ENCODE measurements around the gene LHX8.
"Not testable (repeated sequence)": the region's sequence is repeated elsewhere in the genome, so short reads cannot be mapped to it uniquely, and the experiment has no call there.

LHX8 gene

DNA sequence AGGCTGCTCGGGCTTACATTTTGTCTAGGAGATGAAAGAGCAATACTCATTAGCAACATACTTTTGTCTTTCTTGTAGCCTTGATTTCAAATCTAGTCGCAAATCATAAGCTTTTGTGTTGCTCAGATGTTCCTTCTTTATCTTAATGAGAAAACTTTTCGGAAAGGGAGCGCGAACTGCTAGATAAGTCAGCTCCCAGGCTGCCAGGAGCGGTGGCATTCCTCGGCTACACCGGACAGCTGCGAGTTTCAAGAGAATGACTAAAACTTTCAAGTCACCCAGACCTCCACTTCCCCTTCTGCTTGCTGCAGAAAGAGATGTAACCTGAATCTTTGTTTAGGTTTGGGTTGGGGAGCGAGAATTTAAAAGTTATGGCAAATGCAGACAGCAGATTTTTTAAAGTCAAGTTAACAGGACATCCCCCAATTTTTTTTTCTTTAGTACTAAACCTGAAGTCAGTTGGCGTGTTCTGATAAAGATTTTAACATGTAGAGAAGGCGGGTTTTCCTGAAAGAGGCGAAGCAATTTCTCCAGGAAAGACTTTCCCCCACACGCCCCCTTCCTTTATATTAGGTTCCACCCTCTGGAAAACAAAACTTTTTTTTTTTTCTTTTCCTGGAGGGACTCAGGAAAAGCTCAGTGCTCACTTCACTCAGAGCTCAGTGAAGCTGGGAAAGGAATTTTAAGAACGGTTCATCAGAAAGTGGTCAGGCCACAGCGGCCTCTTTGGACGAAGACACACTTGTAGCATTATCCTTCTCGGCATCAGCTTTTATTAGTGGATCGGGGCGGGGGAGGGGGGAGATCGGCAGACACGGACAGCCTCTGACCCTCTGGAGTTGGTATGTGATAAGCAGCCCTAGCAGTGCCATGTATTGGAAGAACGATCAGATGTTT is at the start of gene LHX8:
Gene LHX8, plus strand, starts transcription at position 639 of the 897 bp plus-strand sequence. CDS start 2,227 bp downstream, outside the sequence.
- DNase-seq = no peak

DNA sequence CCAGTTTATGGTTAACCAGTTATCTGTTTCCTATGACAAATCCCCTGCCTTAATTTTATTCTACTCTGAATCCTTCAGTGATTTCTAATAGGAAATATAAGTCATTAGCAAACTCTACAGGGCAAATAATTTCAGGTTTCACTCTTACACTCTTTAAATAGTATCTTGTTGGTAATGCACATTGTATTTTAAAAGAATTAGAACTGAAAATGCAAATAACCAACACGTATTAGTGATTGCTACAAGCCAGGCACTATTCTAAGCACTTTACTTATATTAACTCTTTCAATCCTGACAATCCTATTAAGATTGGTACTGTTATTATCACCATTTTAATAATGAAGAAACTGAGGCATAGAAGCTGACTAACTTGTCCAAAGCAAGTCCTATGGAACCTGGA is 48.3 kb upstream of the LHX8 start:
- DNase-seq = no peak

DNA sequence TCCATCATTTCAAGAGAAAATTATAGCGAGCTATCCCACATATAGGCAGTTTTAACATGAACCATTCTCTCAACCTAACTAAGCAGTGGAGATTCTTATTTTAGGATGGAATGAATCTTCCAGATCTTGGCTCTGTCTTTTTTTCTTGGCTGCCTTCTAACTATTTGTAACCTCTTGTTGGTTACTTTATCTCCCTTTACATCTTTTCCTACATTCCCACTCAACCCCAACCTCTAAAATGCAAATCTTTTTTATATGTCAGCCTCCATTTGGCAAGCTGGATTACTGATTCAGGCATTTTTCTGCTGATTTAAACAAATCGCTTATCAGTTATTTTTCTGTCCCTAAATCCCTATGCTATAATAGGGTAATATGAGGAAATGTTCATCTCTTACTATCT is 46.9 kb upstream of the LHX8 start:
- no peak for DNase-seq

DNA sequence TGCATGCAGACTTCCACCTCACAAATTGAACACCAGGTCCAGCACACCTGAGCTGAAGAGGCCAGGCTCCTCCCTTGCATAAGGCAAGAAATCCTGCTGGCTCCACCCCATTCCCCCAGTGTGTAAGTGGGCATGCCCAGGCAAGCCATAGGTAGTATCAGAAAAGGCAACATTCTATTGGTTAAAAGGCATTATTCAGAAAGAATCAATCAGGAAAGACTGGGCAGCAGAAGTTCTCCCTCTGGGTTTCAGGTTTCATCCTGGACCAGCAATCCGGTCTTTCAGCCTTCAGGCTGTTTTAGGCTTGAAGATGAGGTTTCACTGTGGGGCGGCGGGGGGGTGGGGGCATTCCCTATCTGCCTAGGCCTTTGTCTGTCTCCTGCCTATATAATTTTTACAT is 42.0 kb upstream of the LHX8 start:
- no peak for DNase-seq

DNA sequence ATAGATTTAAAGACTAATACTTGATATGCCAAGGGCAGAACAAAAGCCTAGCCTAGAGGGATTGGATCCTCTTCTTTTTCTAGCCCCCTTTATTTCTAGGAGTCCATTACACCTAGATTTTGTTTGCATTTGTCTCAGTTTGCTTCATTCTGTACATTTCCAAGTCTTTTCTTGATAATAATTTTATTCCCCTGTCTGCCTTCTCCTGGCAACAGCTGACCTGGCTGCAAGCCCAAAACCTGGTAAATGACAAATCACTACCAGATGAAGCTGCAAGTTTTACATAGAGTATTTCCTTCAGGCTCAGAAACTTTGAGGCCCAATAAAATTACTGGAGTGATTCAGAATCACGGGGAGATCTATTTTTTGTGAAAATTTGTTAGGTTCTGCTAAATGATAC is 36.5 kb upstream of the LHX8 start:
- no peak for DNase-seq

DNA sequence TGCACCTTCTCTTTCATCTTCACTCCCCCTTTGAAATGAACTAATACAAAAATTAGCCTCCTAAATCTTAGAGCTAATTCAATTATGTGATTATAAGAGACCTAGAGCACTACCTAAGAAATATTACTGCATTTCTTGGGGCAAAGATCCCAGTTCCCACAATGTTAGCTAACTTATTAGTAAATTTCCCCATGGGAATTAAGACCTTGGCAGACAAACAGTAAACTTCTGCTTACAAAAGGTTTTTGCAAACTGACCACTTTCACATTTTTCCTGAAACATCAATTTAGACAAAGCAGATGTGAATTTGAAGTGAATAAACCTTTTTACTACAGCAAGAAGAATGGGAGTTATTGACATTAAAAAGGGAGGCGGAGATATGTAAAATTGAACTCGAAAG is 34.6 kb upstream of the LHX8 start:
- DNase-seq = no peak

DNA sequence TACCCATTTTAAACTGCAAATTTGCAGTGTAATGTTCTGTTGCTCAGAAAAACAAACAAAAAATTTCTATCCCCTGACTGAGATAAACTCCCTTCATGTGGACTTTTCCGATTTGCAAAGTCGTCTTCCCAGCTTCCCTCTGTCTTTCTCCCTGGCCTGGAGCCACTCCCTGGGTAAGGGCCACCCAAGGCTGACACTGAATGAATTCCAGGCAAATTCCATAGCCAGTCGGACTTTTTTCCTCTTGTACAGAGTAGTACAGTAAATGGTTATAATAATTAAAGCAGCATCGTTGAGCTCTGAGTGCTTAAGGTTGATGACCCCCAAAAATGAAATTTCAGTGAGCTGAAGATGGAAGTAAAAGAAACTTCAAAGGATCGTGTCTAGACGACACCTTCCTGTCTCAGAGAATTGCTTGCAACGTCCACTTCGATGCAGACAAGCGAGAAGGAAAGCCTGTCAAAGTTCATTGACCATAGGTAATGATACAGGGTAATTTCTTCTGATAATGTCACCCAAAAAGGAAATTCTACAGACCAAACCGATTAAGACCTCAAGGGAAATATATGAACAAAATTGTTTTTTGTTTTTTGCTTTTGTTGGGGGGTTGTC is 33.6 kb upstream of the LHX8 start:
- DNase-seq = no peak

DNA sequence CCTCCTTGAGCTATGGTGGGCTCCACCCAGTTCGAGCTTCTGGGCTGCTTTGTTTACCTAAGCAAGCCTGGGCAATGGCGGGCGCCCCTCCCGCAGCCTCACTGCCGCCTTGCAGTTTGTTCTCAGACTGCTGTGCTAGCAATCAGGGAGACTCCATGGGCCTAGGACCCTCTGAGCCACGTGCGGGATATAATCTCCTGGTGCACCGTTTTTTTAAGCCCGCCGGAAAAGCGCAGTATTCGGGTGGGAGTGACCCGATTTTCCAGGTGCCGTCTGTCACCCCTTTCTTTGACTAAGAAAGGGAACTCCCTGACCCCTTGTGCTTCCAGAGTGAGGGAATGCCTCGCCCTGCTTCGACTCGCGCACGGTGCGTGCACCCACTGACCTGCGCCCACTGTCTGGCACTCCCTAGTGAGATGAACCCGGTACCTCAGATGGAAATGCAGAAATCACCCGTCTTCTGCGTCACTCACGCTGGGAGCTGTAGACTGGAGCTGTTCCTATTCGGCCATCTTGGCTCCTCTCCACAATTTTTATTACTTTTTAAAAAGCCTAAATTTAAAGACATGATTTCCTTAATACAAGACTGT is 21.7 kb upstream of the LHX8 start:
- DNase-seq = not testable (repeated sequence)

DNA sequence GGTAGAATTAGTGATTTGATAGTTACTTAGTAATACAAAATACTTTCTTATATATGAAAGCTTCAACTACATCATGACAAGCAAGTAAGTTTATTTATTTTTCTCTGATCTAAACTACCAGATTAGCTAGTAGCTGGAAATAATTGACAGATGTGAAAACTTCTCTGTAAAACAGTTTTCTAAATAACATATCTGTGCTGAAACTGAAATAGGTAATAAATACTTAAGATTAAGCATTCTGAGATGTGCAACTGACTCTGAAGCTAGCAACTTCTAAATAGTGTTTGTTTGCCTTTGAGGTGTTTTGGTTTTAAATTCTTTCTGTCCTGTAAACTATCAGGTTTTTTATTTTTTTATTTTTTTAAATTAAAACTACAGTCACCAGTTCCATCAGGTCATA is 18.5 kb upstream of the LHX8 start:
- DNase-seq = no peak

DNA sequence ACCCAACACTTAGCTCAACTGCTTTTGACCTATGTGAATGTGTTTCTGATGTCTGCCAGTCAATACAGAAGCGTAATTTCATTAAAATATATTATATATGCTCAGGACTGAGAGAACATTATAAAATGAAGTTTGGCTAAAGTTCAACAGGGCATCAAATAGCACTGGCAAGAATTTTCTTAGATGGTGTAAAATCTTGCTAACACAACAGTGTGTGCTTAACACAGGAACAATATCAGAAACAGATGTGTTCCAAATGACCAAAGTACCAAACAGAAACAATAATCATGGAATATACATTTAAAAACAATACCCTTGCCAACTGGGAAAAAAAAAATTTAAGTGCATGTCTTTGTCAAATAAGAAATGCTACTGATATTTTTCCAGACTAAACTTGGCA is 10.4 kb upstream of the LHX8 start:
- DNase-seq = no peak

DNA sequence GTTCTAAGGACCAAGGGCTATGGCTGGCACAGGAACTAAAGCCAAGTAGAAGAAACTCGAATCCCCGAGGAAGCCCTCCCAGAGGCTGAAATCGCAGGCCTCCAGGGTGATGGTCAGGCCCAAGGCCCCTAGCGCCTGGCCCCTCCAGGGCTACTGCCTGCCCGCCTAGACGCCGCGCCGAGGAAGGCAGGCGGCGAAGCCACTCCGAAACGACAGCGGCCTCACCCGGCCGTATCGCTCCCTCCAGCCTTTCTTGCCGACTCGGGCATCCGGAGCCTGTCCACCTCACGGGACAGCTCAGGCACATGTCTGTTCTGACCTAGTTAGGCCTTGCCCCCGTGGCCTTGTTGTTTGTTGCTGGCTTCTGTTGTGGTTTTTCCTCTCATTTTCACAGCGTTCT is 9.7 kb upstream of the LHX8 start:
- no peak for DNase-seq

DNA sequence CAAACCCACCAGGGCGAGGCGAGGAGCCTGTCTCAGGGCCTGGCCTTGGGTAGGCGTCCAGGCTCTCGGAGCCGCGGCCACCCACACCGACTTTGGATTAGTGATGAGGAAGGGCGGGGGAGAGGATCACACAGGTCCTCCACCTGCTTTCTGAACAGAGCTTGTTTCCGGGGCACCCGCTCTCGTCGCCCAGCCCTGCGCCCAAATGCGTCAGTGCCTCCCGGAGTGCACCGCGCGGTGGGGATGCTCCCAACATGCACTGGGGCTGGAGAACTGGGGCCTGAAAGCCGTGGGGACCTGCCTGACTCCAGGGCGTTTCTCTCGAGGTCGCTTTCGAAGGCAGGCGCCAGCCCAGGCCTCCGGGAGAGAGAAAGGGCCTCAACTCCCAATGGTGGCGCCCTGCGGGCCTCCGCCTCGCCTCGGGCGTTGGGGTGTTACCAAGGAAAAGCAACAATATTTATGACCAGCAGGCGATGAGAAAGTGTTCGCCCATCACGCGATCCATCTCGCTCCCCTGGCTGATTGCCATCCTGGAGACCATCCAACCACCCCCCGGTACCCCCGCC is 8.9 kb upstream of the LHX8 start:
- no peak for DNase-seq

DNA sequence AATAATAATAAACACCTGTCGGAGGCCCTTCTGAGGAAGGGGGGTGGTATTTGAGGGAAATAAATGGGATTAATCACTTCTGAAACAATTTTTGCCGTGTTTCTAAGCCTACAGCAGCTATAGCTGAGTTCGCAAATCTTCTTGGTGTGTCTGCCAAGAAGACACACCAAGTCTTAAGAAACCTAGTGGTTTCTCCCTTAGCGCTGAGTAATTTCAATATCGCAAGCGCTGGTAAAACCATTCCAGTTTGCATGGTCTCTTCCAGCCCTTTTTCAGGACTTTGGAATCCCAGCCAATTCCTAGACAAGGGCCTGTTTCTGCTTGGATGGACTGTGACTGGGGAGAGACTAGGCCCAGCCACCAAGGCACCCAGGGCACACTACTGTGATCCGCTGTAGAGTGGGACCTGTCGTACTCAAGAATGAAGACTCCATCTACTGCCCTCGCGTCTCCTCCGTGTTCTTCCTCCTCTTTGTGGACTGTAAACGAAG is 7.5 kb upstream of the LHX8 start:
- DNase-seq = no peak

DNA sequence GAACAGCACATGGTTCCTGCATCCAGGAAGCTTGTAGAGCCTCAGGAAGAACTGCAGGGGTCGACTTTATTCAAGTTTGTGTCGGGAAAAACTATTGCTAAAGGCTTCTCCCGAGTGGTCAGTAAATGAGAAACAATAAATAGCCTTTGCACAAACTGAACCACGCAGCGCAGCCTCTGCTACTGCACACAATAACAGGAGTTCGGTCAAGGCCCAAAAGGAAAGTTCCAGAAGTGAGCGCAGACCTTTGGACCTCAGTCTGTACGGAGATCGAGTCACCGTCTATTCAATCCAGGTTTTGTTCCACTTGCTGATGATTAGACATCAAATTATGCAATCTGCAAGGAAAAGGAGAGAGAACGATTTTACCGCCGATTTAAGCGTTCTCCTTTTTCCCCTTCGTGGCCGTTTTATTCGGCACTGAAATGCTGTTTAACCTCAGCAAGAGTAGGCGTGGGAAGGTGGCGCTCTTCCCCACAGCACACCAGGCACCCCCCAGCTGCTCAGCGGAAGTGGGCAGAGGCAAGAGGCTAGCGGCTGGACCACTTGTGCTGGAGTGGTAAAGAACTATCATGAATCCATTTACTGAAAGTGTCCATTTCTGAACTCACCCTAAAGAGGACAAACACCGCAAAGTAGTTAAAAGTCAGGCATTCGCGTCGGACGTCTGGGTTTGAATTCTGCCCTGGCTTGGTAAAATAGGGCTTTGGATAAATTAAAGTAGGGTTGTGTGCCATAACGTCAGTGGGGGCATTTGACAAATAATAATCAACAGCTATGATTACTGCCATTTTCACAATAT is 6.1 kb upstream of the LHX8 start:
- no peak for DNase-seq

DNA sequence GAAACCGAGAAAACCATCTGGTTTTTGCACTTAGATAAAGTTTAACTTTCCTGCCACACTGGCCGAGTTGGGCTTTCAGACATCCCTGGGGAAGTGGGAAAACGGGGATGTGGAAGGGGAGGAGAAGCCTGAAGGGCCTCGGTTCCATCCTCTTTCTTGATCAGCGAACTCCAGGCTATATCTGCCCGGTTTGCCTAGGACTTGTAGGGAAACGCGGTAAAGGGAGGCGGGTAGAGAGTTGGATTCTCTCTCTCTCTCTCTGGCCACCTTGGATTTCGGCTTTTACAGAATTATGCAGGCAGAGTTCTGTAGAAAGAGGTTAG is 4.6 kb upstream of the LHX8 start:
- no peak for DNase-seq

DNA sequence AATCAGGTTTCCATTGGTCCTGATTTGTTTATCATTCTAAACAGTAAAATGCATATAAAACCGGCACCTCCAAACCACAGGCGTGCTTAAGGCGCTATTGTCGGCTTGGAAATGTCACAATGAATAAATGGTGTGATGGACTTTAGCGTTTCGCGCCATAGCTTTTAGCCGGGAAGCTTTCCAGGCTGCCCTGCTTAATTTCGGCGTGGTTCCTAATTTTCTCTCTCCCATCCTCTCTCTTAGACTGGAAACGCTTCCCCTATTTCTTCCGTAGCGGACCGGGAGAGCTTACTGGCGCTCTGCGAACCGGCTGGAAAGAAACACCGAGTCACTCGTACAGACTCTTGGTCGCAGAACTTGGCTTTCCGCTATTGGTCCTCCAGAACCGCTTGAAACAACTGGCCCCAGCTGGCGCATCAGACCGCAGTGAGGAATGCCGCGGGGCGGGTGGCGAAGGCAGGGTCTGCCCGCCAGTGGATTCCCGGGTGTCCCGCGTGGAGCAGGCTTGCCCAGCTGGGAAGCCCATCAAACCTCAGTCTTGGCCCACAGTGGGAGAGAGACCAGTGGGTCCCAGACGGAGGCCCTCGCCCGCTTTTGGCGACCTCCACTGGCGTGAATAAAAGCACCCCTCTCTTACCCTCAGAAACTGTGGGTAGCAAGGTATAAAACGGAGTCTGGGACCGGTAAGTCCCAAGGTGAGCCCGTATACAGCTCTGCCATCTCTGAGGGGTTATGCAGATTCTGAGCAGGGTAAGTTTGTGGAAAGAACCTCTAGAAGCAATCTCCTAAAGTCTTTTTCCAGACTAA is 4.0 kb upstream of the LHX8 start:
- no peak for DNase-seq

DNA sequence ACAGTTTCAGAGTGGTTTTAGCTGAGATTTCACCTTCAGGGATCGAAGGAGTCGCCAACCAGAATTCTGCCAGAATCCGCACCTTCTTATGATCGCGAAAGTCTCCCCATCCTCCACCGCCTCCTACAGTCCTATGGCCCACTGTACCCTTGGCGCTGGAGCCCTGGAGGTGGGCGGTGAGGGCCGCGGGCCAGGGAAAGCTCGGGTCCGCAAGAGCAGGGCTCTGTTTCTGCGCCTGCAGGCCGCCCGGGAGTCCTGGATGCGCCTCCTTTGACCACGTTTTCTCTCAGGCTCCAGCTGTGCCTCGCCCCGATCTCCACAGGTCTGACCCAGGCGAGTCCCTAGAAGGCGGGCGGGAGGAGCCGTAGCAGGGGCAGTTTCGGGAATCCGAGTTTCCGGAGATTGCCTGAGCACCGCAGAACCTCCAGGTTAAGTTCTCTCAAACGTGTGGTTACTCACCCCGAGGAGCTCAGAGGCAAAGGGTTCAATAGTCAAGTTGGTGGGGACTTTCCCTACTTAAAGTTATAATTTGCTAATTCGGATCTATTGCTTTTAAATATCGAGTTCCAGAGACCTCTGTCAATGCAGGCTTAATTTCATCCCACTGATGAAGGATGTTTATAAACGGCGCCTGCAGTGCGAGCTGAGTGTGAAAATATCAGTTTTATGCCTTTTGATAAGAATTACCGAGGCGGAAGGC is 3.2 kb upstream of the LHX8 start:
- no peak for DNase-seq

DNA sequence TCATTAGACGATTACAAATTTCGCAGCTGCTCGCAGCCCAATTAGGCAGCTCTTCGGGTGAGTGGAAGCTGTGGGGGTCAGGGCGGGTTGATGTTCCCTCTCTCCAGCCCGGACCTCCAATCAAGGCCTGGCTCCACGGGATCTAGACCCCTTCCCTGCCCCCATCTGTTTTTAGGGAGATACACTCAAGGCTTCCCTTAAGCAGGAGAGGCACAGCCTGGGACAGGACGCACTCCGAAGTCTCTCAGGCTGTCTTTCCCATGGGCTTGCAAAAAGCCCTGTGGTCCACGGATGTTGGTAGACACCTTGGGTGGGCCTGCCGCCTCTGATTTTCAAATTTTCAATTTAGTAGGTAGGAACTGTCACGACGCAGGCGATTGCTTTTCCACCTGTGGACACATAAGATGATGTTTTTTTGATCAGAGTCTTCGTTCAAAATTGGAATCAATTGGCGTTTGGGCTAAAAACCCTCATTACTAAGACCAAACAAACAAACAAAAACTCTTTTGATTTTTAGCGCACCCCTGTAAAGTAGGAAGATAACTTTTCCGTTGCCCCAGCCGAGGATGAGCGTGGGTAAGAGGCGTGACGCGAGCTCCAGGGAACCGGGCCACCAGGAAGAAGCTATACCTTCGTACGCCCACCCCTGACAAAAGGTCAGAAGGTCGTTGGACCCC is 2.5 kb upstream of the LHX8 start:
- no peak for DNase-seq

DNA sequence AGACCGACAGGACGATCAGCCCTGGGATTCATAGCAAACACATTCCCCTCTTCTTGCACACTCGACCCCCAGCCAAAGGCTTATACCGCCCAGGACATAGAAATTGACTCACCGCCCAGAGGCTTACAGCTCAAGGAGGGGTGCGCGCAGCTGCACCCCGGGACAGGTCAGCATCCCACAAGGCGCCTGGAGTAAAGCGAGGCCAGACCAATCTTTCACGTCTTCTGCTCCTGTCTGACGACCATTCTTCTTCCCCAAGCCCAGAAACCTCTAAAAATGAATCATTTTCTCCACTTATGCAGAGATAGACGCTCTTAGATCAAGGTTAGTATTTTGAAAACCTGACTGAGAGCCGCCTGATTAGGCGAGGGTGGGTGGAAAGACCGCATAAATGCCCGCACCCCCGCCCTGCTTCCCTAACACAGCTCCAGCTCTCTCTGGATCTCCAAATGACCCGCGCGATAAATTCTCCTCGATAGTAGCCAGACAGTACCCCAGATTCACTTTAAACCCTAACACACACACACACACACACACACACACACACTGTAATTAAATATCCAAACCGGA is 1.9 kb upstream of the LHX8 start:
- DNase-seq = no peak

DNA sequence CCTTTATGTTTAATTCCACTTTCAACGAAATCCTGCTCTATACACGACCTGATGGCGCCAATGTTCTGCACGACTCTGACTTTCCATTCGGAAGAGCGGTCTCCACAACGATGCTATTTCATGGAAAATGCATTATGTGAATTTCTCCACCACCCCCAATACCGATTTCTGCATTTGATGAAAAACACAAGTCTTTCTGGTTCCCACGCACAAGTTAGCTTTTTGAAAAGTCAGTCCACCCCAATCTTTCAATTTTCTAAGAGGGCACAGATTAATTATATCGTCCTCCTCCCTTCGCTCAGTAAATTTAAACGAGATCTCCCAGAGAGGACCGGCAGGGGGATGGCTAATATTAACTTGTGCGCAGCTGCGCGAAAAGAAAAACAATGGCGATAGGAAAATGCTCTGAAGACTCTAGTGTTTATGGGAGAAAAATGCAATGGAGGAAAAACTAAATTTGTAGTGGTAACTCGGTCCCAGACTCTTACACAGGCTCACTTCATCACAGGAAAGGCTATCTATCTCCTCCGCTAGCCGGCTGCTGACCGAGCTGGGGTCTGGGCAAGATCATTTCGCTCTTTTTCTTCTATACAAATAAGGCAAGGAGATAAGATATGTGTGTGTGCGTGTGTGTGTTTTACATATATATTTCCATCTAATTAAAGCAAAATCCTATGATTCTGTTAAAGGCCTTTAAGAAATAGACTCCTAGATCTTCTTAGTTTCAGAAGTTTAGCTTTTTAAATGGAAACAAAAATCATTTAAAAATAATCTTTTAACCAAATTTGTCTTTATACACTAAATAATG is 1.2 kb upstream of the LHX8 start:
- DNase-seq = no peak
